ENCODE measurements around the gene KIAA1191. TPM values are rescaled to one million over a fixed set of nuclear protein-coding genes. Genes with fewer than 3 reads are reported as not detected.

KIAA1191 gene
- total RNA-seq, 1 donor from 2014 or later = 163 TPM

DNA sequence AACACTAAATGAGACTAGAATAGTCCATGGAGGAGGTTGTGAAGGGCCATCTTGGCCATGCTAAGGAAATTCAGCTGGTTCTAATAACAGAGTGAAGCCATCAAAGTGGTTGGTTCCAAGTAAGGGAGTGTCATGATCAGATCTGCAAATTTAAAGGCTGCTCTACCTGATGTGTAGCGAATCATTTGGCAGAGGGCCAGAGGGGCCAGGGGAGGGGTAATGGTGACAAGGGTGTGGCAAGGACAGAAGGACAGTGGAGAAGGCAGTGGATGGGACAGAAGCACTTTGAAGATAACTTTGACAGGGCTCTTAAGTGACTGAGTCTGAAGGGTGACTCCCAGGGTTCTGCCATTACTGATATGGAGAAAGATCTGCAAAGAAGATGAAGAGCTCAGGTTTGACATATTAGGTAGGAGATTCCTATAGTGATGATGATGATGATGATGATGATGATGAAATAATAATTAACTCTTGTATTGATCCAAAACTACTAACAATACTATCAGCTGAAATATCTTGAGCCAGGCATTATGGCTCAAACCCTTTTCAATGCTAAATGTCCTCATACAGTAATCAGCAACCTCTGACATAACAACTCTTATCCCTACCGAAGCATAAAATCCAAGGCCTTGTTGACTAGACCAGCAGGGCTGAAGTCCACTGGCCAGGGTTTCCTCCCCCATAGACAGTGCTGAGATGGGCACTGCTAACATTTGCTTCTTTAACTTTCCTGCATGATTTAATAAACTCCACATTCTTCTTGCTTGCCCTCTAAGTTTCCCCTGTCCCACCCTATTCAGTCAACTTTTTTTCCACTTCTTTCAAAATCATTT is 20.0 kb downstream of the KIAA1191 start:
- no peaks in the 10 kb centered on the region for H4K20me1 ChIP-seq (ENCODE audit: insufficient read depth, low read length)
- H3K27me3 ChIP-seq (ENCODE audit: insufficient read depth, low read length) = no peaks in the 10 kb centered on the region
- no peak overlapping the region for H3K27ac ChIP-seq (ENCODE audit: low read depth, low read length)
- no peak overlapping the region for H3K9ac ChIP-seq (ENCODE audit: low read length)
- H3K27me3 Mint-ChIP-seq (ENCODE audit: low read depth, unreplicated experiment) = no peaks in the 10 kb centered on the region
- no peaks in the 10 kb centered on the region for H3K9me3 ChIP-seq (ENCODE audit: insufficient read depth, low read depth, low read length)
- H3K9me3 Mint-ChIP-seq (ENCODE audit: unreplicated experiment) = no peaks in the 10 kb centered on the region
- peaks cover 11% of the 10 kb centered on the region for H3K36me3 Mint-ChIP-seq (ENCODE audit: low read depth, unreplicated experiment)
- H3K79me2 ChIP-seq (ENCODE audit: insufficient read depth, low read length) = no peaks in the 10 kb centered on the region
- H3K4me1 Mint-ChIP-seq (ENCODE audit: low read depth, unreplicated experiment) = no peaks in the 10 kb centered on the region
- H3K4me3 Mint-ChIP-seq (ENCODE audit: unreplicated experiment) = no peak overlapping the region
- H2AFZ ChIP-seq (ENCODE audit: low read depth, low read length) = no peak overlapping the region
- FAIRE-seq = no peak
- H3K4me3 ChIP-seq (ENCODE audit: insufficient read depth, low read depth, low read length) = no peak overlapping the region
- peaks cover 30% of the 10 kb centered on the region for H3K36me3 ChIP-seq (ENCODE audit: insufficient read depth, low read length)
- TF ChIP-seq, protein P1, sequence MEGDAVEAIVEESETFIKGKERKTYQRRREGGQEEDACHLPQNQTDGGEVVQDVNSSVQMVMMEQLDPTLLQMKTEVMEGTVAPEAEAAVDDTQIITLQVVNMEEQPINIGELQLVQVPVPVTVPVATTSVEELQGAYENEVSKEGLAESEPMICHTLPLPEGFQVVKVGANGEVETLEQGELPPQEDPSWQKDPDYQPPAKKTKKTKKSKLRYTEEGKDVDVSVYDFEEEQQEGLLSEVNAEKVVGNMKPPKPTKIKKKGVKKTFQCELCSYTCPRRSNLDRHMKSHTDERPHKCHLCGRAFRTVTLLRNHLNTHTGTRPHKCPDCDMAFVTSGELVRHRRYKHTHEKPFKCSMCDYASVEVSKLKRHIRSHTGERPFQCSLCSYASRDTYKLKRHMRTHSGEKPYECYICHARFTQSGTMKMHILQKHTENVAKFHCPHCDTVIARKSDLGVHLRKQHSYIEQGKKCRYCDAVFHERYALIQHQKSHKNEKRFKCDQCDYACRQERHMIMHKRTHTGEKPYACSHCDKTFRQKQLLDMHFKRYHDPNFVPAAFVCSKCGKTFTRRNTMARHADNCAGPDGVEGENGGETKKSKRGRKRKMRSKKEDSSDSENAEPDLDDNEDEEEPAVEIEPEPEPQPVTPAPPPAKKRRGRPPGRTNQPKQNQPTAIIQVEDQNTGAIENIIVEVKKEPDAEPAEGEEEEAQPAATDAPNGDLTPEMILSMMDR (IDR thresholded peaks at IDR 0.05; ENCODE audit: insufficient read depth, low read depth, low read length) = no peak
- no peak for TF ChIP-seq EZH2 (IDR thresholded peaks at IDR 0.05; ENCODE audit: insufficient read depth, low read length)
- no peak for DNase-seq (ENCODE audit: low read depth)
- H3K4me2 ChIP-seq (ENCODE audit: low read length) = no peak overlapping the region
- no peak overlapping the region for H3K27ac Mint-ChIP-seq (ENCODE audit: unreplicated experiment)
- H3K4me1 ChIP-seq (ENCODE audit: insufficient read depth, low read length) = no peaks in the 10 kb centered on the region

DNA sequence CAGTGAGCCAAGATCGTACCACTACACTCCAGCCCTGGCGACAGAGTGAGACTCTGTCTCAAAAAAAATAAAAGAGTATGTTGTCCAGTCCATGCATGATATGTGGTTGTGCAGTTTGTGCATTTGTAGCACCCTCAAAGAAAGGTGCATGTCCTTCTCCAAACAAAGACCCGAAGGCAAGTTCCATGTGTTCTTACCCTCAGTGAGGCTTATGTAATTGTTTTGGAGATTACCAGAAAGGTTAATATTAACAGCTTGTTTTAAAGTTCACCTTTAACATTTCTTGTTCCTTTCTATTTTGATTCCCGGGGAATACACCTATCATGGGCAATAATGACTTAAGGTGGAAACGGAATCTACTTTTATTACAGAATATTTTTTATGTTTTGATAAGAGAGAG is 22.3 kb downstream of the KIAA1191 start:
- TF ChIP-seq, protein P1 (IDR thresholded peaks at IDR 0.05; ENCODE audit: insufficient read depth, low read depth, low read length) = no peak
- TF ChIP-seq EZH2 (IDR thresholded peaks at IDR 0.05; ENCODE audit: insufficient read depth, low read length) = no peak
- no peak for DNase-seq (ENCODE audit: low read depth)
- Mint-ChIP-seq H3K36me3 (ENCODE audit: low read depth, unreplicated experiment) (peaks cover 13% of the 10 kb centered on the region), H3K27ac (ENCODE audit: unreplicated experiment) (no peak overlapping the region), H3K27me3 (ENCODE audit: low read depth, unreplicated experiment) (no peaks in the 10 kb centered on the region), H3K4me1 (ENCODE audit: low read depth, unreplicated experiment) (no peaks in the 10 kb centered on the region), H3K4me3 (ENCODE audit: unreplicated experiment) (no peak overlapping the region), H3K9me3 (ENCODE audit: unreplicated experiment) (no peaks in the 10 kb centered on the region)
- Histone ChIP-seq H3K9ac (ENCODE audit: low read length) (no peak overlapping the region), H3K27ac (ENCODE audit: low read depth, low read length) (no peak overlapping the region), H3K36me3 (ENCODE audit: insufficient read depth, low read length) (peaks cover 16% of the 10 kb centered on the region), H2AFZ (ENCODE audit: low read depth, low read length) (no peak overlapping the region), H3K4me1 (ENCODE audit: insufficient read depth, low read length) (no peaks in the 10 kb centered on the region), H3K9me3 (ENCODE audit: insufficient read depth, low read depth, low read length) (no peaks in the 10 kb centered on the region), H3K4me3 (ENCODE audit: insufficient read depth, low read depth, low read length) (no peak overlapping the region), H3K79me2 (ENCODE audit: insufficient read depth, low read length) (no peaks in the 10 kb centered on the region), H4K20me1 (ENCODE audit: insufficient read depth, low read length) (no peaks in the 10 kb centered on the region), H3K4me2 (ENCODE audit: low read length) (no peak overlapping the region), H3K27me3 (ENCODE audit: insufficient read depth, low read length) (no peaks in the 10 kb centered on the region)
- no peak for FAIRE-seq

DNA sequence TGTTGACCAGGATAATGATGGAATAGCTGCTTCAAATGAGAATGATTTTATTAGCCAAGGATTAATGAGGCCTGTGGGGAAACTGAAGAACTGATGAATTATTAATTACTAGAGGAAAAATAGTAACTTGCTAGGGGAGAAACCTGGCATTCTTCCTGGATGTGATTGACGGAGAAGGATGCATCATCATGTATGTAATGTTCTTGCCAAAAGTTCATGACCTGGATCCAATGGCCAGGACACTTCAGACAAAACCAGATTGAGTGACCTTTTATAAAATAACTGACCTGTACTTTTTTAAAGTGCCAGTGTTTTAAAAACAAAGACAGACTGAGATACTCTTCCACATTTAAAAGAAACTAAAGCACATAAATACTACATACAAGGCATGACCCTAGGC is 23.7 kb downstream of the KIAA1191 start:
- DNase-seq (ENCODE audit: low read depth) (no peak), FAIRE-seq (no peak)
- no peaks in the 10 kb centered on the region for H3K9me3 ChIP-seq (ENCODE audit: insufficient read depth, low read depth, low read length)
- Mint-ChIP-seq H3K36me3 (ENCODE audit: low read depth, unreplicated experiment) (peaks cover 18% of the 10 kb centered on the region), H3K4me1 (ENCODE audit: low read depth, unreplicated experiment) (no peaks in the 10 kb centered on the region), H3K9me3 (ENCODE audit: unreplicated experiment) (peaks cover 3% of the 10 kb centered on the region), H3K27me3 (ENCODE audit: low read depth, unreplicated experiment) (no peaks in the 10 kb centered on the region), H3K27ac (ENCODE audit: unreplicated experiment) (no peak overlapping the region), H3K4me3 (ENCODE audit: unreplicated experiment) (no peak overlapping the region)
- no peak for TF ChIP-seq EZH2 (IDR thresholded peaks at IDR 0.05; ENCODE audit: insufficient read depth, low read length)
- TF ChIP-seq, protein P1 (IDR thresholded peaks at IDR 0.05; ENCODE audit: insufficient read depth, low read depth, low read length) = no peak
- no peak overlapping the region for H2AFZ ChIP-seq (ENCODE audit: low read depth, low read length)
- H3K27me3 ChIP-seq (ENCODE audit: insufficient read depth, low read length) = no peaks in the 10 kb centered on the region
- no peak overlapping the region for H3K27ac ChIP-seq (ENCODE audit: low read depth, low read length)
- H3K79me2 ChIP-seq (ENCODE audit: insufficient read depth, low read length) = no peaks in the 10 kb centered on the region
- H3K36me3 ChIP-seq (ENCODE audit: insufficient read depth, low read length) = peaks cover 16% of the 10 kb centered on the region
- H3K9ac ChIP-seq (ENCODE audit: low read length) = no peak overlapping the region
- no peaks in the 10 kb centered on the region for H4K20me1 ChIP-seq (ENCODE audit: insufficient read depth, low read length)
- H3K4me2 ChIP-seq (ENCODE audit: low read length) = no peak overlapping the region
- no peaks in the 10 kb centered on the region for H3K4me1 ChIP-seq (ENCODE audit: insufficient read depth, low read length)
- H3K4me3 ChIP-seq (ENCODE audit: insufficient read depth, low read depth, low read length) = no peak overlapping the region
